Adrenal gland (tissue), 5 donors: Measurements from ENCODE around the gene GALK2.

Experiments
- POLR2A ChIP-seq, 2 donors: fragments of 450-650 bp; IDR thresholded peaks; one replicate each; pipeline ENCODE4 v1.6.1; 2017; ENCODE audit warnings: antibody characterized with exemption in 2 of 2, mild to moderate bottlenecking in 2 of 2, moderate library complexity in 1 of 2
- TF ChIP-seq, protein P1 (sequence below), 6 experiments: fragments of 450-650 bp in 4 of 6; fragments of 200-600 bp in 2 of 6; sonication (generic) in 1 of 6; IDR thresholded peaks; 1 replicate in 5 of 6; 2 replicates in 1 of 6; pipeline versions ENCODE4 v1.5.1 to v1.8.0; 2016 to 2021; ENCODE audit warnings: antibody characterized with exemption in 6 of 6, mild to moderate bottlenecking in 2 of 6, moderate library complexity in 1 of 6
- donor health status: DM: no; HTN: no; CAD: no.

DNA sequence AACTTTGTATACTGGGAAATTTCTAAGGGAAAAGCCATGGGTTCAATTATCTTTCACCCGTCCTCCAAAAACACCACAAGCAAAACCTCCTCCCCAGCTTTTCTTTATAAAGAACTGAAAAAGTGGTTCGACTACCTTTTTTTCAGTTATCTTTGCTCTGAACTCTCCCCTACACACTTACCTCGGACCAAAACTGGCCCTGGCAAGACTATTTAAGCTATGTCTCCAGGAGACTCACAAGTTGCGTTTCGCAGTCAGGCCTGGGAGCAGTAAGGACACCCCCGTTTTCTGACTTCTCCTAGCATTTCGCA is 15.3 kb upstream of the GALK2 start:
- TF ChIP-seq, protein P1, sequence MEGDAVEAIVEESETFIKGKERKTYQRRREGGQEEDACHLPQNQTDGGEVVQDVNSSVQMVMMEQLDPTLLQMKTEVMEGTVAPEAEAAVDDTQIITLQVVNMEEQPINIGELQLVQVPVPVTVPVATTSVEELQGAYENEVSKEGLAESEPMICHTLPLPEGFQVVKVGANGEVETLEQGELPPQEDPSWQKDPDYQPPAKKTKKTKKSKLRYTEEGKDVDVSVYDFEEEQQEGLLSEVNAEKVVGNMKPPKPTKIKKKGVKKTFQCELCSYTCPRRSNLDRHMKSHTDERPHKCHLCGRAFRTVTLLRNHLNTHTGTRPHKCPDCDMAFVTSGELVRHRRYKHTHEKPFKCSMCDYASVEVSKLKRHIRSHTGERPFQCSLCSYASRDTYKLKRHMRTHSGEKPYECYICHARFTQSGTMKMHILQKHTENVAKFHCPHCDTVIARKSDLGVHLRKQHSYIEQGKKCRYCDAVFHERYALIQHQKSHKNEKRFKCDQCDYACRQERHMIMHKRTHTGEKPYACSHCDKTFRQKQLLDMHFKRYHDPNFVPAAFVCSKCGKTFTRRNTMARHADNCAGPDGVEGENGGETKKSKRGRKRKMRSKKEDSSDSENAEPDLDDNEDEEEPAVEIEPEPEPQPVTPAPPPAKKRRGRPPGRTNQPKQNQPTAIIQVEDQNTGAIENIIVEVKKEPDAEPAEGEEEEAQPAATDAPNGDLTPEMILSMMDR (IDR thresholded peaks at IDR 0.05) = no peak
- no peak for TF ChIP-seq POLR2A (IDR thresholded peaks at IDR 0.05)
